Stimulated activated CD8-positive, alpha-beta memory T cell treated with anti-CD3 and anti-CD28 coated beads, Interleukin-4, amount 100 ng/mL, for 4 hours (primary cell): ENCODE measurements around the gene LGALS3.

Source experiments
- DNase-seq, 2 donors: peaks; one replicate each; pipeline ENCODE4 v3.0.0-alpha.2; 2020; ENCODE audit warnings: low read depth in 2 of 2, low spot score in 1 of 2

The LGALS3 gene

DNA sequence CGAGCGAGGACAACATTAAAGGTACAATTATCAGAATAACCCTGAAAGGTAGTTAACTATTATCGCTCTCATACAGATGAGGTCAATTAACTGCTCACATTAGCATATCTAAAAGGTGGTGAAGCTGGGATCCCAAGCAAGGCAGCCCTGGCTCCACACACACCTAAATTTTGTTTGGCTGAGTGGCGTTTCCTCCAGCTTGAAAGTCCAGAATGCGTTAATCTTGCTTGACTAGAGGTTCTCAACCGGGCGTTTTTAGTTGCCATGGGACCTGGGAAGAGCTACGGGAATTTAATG, 61.8 kb downstream of the LGALS3 start:
- DNase-seq: no peak

DNA sequence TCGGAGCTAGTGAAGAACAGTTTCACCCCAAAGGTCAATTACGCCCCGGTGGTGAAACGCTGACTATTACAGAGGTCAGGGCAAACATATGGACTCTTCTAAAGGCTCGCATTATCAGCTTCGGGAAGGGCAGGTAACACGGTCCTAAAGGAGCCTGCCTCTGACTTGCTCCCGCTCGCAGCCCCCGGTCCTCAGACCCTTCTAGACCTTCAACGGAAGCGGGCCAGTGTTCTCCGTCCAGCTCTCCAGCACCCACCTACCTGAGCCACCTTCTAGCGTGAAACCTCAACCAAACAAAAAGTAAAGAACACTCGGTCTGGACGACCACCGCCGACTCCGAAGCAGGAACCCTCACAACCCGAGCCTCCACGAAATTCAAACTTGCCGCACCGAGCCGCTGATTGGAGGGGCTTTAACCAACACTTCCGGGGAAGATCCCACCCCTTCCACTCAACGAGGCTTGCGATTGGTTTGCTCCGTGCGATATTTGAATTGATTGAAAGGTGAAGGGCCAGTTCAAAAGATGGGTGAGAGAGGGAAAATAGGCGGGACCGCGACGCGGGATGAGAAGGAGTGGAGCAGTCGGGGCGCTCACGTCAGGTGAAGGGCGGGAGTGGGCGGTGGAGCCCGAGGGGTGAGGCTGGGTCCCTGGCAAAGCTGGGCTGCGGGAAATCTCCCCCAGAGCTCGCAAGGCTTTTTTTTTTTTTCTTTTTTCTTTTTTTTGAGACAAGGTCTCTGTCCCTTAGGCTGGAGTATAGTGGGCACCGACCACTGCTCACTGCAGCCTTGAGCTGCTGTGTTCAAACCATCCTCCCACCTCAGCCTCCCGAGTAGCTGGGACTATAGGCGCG, 62.4 kb downstream of the LGALS3 start, which contains the start of gene DLGAP5:
Gene DLGAP5, minus strand, starts transcription at position 383 of the 851 bp plus-strand sequence. CDS start 2,406 bp downstream, outside the sequence.
- DNase-seq: peak; percentile 76 to 81

- no peak for DNase-seq
These were observed 63.1 kb downstream of the LGALS3 start for GRCh38 chr14:55192054-55192621.

DNA sequence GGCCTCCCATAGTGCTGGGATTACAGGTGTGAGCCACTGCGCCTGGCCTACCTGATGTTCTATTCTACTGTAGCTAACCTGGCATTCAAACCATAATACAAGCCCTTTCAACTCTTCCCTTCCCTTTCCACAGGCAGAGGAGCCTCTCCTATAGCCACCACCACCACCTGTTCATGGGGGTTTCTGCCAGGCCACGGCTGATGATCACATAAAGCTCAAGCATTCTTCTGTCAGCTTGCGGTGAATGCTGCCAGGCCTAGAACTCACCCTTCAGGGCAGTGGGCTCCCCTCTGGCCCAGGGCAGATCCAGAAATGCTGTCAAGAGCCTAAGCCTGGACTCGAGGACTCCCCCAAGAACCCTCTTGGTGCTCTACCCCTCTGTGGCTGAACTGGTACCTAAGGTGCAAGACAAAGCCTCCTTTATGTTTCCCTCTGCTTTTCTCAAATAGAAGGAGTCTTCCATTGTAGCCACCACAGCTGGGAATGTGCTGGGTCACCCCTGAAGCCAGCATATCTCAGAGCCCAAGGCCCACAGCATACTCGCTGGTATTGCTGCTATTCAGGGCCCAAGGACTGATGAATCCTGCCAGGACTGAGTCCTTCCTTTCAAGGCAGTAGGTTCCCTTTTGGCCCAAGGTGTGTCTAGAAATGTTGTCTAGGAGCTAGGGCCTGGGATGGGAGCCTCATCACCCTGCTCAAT, 65.8 kb downstream of the LGALS3 start:
- DNase-seq: no peak
